Right renal pelvis (tissue), 4 donors: ENCODE data around the gene WBP2. TPM values are rescaled to one million over a fixed set of nuclear protein-coding genes. Genes with fewer than 3 reads are reported as not detected.
"Not testable (repeated sequence)": the region's sequence is repeated elsewhere in the genome, so short reads cannot be mapped to it uniquely, and the experiment has no call there.

Experiments
- DNase-seq, 4 donors: peaks; one replicate each; pipeline ENCODE4 v3.0.0-alpha.2; 2013; ENCODE audit warnings: low read depth in 4 of 4, low spot score in 3 of 4, missing footprints in 1 of 4
- polyA plus RNA-seq, 4 donors: library from polyadenylated mRNA; unstranded; fragments of 120-200 nt; gene quantifications; one replicate each; pipeline ENCODE4 v1.2.1, GENCODE V29; 2013; ENCODE audit not compliant: insufficient read length in 4 of 4

WBP2 gene
- polyA plus RNA-seq, 4 donors, result 77.5 to 95.7 (median 83.9) TPM

DNA sequence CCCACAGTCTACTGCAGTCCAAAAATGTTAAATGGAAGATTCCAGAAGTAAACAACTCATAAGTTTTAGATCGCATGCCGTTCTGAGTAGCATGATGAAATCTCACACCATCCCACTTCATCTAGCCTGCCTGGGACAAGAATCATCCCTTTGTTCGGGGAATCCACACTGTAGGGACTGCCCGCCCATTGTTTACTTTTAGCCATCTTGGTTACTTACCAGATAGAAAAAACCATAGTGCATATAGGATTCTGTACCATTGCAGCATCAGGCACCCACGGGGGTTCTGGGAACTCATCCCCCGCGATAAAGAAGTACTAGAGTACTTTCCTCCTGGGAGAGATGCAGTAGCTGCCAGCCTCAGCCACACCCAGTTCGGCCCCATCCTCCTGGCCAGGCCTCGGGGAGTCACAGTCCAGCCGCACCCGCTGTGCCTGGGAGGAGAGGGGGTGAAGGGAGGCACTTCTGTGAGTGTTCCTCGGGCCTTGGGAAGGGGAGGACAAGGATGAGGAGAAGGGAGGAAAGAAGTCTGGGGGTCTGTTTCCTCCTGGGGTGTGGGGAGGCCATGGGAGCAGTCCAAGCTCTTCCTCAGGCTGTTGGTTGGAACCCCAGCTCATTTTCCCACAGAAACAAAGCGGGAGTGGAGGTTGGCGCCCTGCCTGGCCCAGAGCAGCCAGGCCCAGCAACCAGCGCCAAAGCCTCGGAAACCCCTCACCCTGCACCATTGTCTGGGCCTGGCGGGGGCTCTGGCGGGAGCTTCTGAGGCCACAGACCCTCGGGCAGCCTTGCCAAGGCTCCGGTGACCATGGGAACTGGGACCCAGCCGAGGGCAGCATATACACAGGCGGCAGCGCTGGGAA, 14.4 kb upstream of the WBP2 start:
- DNase-seq, result no peak

- DNase-seq, result not testable (repeated sequence)
These were observed 13.7 kb upstream of the WBP2 start for GRCh38 chr17:75868730-75869281.

GRCh38 chr17:75865404-75866188, 10.5 kb upstream of the WBP2 start:
- not testable (repeated sequence) for DNase-seq

DNA sequence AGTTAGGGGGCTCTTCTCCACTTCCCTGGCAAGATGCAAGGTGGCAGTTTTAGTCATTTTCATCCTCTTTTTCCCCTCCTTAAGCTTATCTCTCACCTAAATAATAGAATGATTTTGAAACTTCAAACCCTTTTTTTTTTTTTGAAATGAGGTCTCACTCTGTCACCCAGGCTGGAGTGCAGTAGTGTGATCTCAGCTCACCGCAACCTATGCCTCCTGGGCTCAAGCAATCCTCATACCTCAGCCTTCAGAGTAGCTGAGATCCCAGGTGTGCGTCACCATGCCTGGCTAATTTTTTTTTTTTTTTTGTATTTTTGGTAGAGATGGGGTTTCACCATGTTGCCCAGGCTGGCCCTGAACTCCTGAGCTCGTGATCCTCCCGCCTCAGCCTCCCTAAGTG, 9.8 kb upstream of the WBP2 start:
- not testable (repeated sequence) for DNase-seq

GRCh38 chr17:75864448-75864871, 9.3 kb upstream of the WBP2 start:
- peak in 1 of 4 donors; percentile 78 for DNase-seq

DNA sequence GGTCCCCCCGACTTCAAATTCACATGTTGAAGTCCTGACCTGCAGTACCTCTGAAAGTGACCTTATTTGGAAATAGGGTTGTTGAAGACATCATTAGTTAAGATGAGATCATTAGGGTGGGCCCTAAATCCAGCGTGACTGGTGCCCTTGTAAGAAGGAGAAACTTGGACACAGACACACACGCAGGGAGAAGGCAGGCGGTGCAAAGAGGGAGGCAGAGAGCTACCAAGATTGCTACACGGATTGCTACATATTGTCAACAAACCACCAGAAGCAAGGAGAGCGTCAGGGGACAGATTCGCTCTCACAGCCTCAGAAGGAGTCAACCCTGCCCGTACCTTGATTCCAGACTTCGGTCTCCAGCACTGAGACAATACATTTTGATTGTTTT, 6.8 kb upstream of the WBP2 start:
- DNase-seq, result no peak

GRCh38 chr17:75859358-75859757, 4.2 kb upstream of the WBP2 start:
- DNase-seq, result not testable (repeated sequence)

- no peak for DNase-seq
These were observed 1.1 kb upstream of the WBP2 start for GRCh38 chr17:75856062-75856756.

DNA sequence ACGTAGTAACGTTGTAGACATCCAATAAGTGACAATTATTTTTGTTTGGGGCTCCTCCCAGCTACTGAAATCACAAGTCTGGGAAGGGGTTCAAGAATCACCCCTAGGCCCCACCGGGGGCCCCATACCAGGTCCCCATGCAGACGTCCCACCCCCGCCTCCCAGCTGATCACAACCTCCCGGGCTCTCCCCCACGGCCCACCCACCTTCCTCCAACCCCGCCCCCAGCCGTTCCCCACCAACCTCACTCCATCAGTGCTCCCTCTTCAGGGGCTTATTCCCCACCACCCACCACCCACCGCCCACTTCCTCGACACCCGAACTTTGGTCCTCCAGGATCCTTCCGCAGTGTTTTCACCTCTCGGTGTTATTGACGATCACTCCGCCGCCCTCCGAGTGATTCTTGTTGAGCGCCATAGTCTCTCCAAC, 240 bp downstream of the WBP2 start:
- DNase-seq, result no peak

- no peak for DNase-seq
These were observed 910 bp downstream of the WBP2 start for GRCh38 chr17:75854101-75854748.

DNA sequence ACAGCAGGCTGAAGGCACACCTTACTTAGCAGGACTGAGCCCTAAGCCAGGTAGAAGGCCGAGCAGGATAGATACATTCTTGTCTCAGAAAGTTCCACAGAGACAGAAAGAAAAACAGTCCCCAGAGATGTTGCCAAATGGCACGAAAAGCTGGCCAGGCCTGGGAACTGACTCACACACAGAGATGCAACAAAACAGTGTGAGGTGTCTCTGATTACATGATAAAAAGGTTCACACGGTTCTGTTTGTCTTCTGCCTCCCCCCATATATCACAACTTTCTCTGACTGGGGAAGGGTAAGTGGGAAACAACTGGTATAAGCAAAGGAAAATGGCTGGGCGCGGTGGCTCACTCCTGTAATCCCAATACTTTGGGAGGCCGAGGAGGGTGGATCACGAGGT, 1.7 kb downstream of the WBP2 start:
- no peak for DNase-seq

DNA sequence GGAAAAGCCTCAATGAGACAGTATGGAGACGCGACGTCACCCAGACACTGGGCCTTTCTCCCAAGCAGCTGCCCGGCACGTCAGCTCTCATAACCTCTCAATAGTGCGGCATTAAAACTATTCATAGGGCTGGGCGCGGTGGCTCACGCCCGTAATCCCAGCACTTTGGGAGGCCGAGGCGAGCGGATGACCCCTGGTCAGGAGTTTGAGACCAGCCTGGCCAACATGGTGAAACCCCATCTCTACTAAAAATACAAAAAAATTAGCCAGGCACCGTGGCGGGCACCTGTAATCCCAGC, 3.5 kb downstream of the WBP2 start:
- DNase-seq, result not testable (repeated sequence)

GRCh38 chr17:75850928-75851692, 4.0 kb downstream of the WBP2 start:
- no peak for DNase-seq

DNA sequence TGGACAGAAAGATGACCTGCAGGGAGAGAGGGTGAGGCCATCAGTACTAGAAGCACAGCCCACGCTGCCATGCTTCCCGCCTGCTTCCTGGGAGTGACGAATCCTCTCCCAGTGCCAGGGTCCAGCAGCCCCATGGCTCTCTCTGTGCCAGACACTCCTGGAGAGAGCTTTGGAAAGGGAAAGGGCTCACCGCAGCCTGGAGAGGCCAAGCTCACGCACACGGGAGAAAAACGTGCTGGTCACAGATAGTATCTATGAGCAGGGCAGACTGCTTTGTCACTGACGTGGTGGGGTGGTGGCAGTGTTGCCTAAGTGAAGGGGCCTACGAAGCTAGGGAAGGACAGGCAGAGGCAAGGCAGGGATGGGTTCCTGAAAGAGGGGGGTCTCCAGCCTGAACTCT, 5.4 kb downstream of the WBP2 start:
- no peak for DNase-seq

DNA sequence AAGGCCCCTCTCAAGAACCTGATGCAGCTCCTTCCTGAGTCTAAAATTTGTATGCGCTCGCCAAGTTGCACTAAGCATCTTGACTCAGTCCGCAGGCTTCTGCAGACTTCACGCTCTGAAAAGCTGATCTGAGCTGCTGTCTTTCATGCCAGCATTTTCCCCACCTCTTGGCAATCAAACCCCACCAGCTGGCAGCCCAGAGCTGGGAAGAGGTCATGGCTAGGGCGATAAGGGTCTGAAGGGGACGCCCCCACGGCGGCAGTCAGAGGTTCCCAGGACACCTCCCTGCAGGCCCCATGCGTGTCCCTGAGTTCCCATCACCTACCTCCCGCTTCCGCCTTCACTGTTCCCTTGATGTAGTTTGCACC, 5.9 kb downstream of the WBP2 start:
- no peak for DNase-seq

DNA sequence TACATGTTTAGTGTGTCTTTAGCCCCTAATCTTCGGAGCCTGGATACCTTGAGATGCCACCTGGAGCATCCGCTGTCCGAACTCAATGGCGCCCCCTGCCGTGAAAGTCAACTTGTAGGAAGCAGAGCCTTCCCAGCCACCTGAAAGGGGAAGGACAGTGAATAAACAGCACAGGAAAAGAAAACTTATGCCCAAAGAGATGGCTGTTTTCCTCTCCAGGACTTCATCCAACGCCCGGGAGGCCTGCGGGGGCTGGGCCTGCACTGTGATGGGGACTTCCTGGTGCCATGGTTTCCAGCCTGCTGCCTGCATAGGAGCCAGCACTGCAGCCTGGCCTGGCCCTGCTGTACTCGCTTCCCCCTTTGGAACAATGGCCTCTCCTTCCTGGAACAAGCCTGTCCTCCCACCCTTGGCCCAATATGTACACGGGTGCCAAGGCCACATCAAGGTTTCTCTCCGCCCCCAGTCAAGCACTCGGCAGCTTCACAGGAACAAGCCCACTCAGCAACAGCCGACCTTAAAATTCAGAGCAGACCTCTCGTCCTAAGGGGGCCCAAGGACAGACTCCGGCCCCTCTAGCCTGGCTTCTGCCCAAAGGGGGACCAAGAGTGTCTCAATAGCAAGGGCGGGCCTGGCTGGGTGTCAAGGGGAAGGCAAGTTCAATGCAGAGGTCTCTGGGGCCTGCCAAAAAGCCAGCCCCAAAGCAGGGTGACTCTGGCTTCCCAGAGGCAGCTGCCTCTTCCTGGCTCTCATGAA, 6.4 kb downstream of the WBP2 start:
- no peak for DNase-seq

DNA sequence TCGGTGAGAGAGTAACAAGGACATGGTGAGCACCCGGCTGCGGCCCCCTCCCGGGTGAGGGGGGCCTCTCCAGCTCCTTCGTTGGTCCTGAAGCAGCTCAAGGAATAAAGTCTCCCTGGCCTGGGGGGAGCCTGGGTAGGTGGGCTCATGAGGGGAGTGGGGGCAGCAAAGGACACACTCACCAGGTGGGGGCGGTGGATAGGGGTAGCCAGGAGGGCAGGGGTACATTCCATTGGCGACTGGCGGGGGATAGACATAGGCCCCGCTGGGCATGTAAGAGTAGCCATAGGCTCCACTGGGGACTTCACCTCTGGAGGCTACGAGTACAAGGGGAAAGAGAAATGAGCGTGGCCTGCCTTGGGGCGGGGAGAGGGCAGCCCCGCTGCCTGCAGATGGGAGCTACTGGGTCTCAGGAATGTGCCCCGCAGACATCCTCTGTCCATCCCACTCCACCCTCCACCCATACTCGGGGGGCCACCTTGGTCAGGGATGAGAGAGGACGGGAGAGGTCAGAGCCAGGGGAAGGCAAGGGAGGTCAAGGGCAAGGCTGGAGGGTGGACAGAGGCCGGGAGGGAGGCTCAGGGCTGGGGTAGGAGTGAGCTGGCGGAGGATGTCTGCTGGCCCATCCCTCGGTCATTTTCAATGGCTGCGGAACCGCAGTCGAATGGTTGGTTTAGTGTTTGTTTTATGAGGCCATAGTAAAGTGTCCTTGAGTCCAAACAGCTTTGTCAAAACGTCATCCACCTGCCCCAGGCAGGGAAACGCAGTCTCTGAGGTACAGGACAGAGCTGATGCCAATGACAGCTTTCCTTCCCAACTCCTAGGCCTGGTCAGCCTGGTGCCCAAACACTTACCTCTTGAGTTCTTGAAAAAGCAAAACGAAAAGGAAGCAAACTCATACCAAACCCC, 7.3 kb downstream of the WBP2 start:
- DNase-seq, result no peak
